Regular cardiac myocyte (primary cell): ENCODE measurements around the gene REM1. TPM values are rescaled to one million over a fixed set of nuclear protein-coding genes. Genes with fewer than 3 reads are reported as not detected.

Experiments
- total RNA-seq: library from RNA; depleted of rRNA; stranded (reverse); fragments of >200 nt; gene quantifications from 2 replicates; pipeline ENCODE4 v1.2.3, GENCODE V29; 2014

Gene REM1
- 0.19 and 0.28 TPM in 2 replicates for total RNA-seq

GRCh38 chr20:31474758-31475427 is at the start of gene REM1, which contains the start of gene DEFB124:
Gene REM1, plus strand, starts transcription at chr20:31475288. Its CDS starts 1,158 bp downstream, at chr20:31476446.
Gene DEFB124, minus strand, starts transcription at chr20:31475127. Its CDS starts 2,114 bp downstream, at chr20:31473013.

GRCh38 chr20:31440012-31440659 is 35.0 kb upstream of the REM1 start, which contains the start of gene DEFB123:
Gene DEFB123, plus strand, starts transcription at chr20:31440632. Its CDS starts 67 bp downstream, at chr20:31440699.

GRCh38 chr20:31514154-31515071 is 39.3 kb downstream of the REM1 start, which contains the start of gene HM13:
Gene HM13, plus strand, starts transcription at chr20:31514442. Its CDS starts 110 bp downstream, at chr20:31514552.

Other genes with a start within 250 kb of the REM1 start
- gene DEFB115, start 217.6 kb upstream of the REM1 start, total RNA-seq, result not detected in 2 replicates
- gene DEFB116, start 166.7 kb upstream of the REM1 start, total RNA-seq, result not detected in 2 replicates
- not detected in 2 replicates for gene DEFB118, start 106.7 kb upstream of the REM1 start, total RNA-seq
- not detected in 2 replicates for gene DEFB119, start 84.7 kb upstream of the REM1 start, total RNA-seq
- gene DEFB121, start 69.1 kb upstream of the REM1 start, total RNA-seq, result not detected in 2 replicates
- not detected in 2 replicates for gene DEFB123, start 34.7 kb upstream of the REM1 start, total RNA-seq
- gene DEFB124, start 161 bp upstream of the REM1 start, total RNA-seq, result not detected in 2 replicates
- 50.7 and 86.1 TPM in 2 replicates for gene HM13, start 39.2 kb downstream of the REM1 start, total RNA-seq
- gene ID1, start 130.0 kb downstream of the REM1 start, total RNA-seq, result 84.8 and 458 TPM in 2 replicates
- 0.28 TPM in 1 of 2 replicates, not detected in the other for gene COX4I2, start 162.6 kb downstream of the REM1 start, total RNA-seq
- 83.4 and 88.5 TPM in 2 replicates for gene BCL2L1, start 247.6 kb downstream of the REM1 start, total RNA-seq